ENCODE data around the gene MIA. TPM values are rescaled to one million over a fixed set of nuclear protein-coding genes. Genes with fewer than 3 reads are reported as not detected.

Gene MIA
- total RNA-seq, 2 donors from 2014 or later = 1.1 to 2.4 TPM

GRCh38 chr19:40742477-40742876, 32.8 kb upstream of the MIA start:
- Mint-ChIP-seq H3K9me3 (no peaks in the 10 kb centered on the region), H3K27ac (no peak overlapping the region), H3K4me3 (no peak overlapping the region), H3K4me1 (ENCODE audit: low read depth in 2 of 2) (no peaks in the 10 kb centered on the region), H3K27me3 (no peaks in the 10 kb centered on the region), H3K36me3 (no peaks in the 10 kb centered on the region)
- DNase-seq (ENCODE audit: low spot score) = no peak
- ATAC-seq = no peak

- Mint-ChIP-seq H3K4me1 (ENCODE audit: low read depth in 2 of 2) (no peaks in the 10 kb centered on the region), H3K9me3 (no peaks in the 10 kb centered on the region), H3K27ac (no peak overlapping the region), H3K4me3 (no peak overlapping the region), H3K36me3 (no peaks in the 10 kb centered on the region), H3K27me3 (no peaks in the 10 kb centered on the region)
- no peak for DNase-seq (ENCODE audit: low spot score)
- no peak for ATAC-seq
These were observed 32.4 kb upstream of the MIA start for GRCh38 chr19:40742886-40743285.

DNA sequence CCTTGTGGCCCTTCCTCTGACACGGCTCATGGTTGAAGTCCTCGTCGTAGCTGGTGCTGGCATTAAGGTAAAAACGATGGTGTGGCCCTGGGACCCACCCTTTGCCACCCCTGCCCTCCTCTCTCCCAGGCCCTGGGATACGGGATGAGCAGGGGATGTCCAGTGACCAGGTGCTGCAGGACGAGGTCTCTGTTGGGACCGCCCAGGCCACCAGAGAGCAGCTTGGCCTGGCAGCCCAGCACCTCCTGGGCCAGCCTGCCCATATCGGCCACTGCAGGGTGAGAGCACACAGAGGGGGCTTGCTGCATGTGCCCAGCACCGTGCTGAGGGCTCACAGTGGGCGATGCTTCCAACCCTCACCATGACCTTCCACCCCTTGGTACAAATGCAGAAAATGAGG, 31.4 kb upstream of the MIA start:
- no peaks in the 10 kb centered on the region for H3K9me3 Mint-ChIP-seq
- DNase-seq (ENCODE audit: low spot score) (no peak), ATAC-seq (no peak)
- no peak overlapping the region for H3K27ac Mint-ChIP-seq
- H3K4me3 Mint-ChIP-seq = no peak overlapping the region
- H3K4me1 Mint-ChIP-seq (ENCODE audit: low read depth in 2 of 2) = no peaks in the 10 kb centered on the region
- H3K36me3 Mint-ChIP-seq = no peaks in the 10 kb centered on the region
- no peaks in the 10 kb centered on the region for H3K27me3 Mint-ChIP-seq

- H3K36me3 Mint-ChIP-seq = no peaks in the 10 kb centered on the region
- H3K27me3 Mint-ChIP-seq = no peaks in the 10 kb centered on the region
- peaks cover 4 to 5% of the 10 kb centered on the region in 2 donors for H3K4me1 Mint-ChIP-seq (ENCODE audit: low read depth in 2 of 2)
- H3K9me3 Mint-ChIP-seq = no peaks in the 10 kb centered on the region
- H3K27ac Mint-ChIP-seq = no peak overlapping the region
- DNase-seq (ENCODE audit: low spot score) = no peak
- ATAC-seq = peak; percentile 39 to 66
- no peak overlapping the region for H3K4me3 Mint-ChIP-seq
These were observed 30.5 kb upstream of the MIA start for GRCh38 chr19:40744554-40745401.

- DNase-seq (ENCODE audit: low spot score) = no peak
- H3K36me3 Mint-ChIP-seq = no peaks in the 10 kb centered on the region
- H3K27ac Mint-ChIP-seq = no peak overlapping the region
- ATAC-seq = no peak
- H3K27me3 Mint-ChIP-seq = no peaks in the 10 kb centered on the region
- H3K9me3 Mint-ChIP-seq = no peaks in the 10 kb centered on the region
- peaks cover 10 to 11% of the 10 kb centered on the region in 2 donors for H3K4me1 Mint-ChIP-seq (ENCODE audit: low read depth in 2 of 2)
- H3K4me3 Mint-ChIP-seq = no peak overlapping the region
These were observed 29.9 kb upstream of the MIA start for GRCh38 chr19:40745402-40745780.

- no peaks in the 10 kb centered on the region for H3K27me3 Mint-ChIP-seq
- peak overlapping the region in 1 of 2 donors; percentile 29 for H3K27ac Mint-ChIP-seq
- no peak overlapping the region for H3K4me3 Mint-ChIP-seq
- no peak for ATAC-seq
- no peak for DNase-seq (ENCODE audit: low spot score)
- no peaks in the 10 kb centered on the region for H3K9me3 Mint-ChIP-seq
- H3K4me1 Mint-ChIP-seq (ENCODE audit: low read depth in 2 of 2) = peaks cover 14 to 25% of the 10 kb centered on the region in 2 donors
- H3K36me3 Mint-ChIP-seq = peaks cover 11% of the 10 kb centered on the region
These were observed 27.8 kb upstream of the MIA start for GRCh38 chr19:40747536-40747935.

- ATAC-seq = peak; percentile 94 to 96
- Mint-ChIP-seq H3K4me1 (ENCODE audit: low read depth in 2 of 2) (peaks cover 29 to 41% of the 10 kb centered on the region in 2 donors), H3K36me3 (peaks cover 15% of the 10 kb centered on the region), H3K9me3 (no peaks in the 10 kb centered on the region), H3K27me3 (no peaks in the 10 kb centered on the region), H3K4me3 (peak within 1 kb of the TSS; percentile 96), H3K27ac (peak within 1 kb of the TSS; percentile 91 to 92)
- peak; percentile 100 for DNase-seq (ENCODE audit: low spot score)
These were observed 25.1 kb upstream of the MIA start, which contains the start of gene ACTMAP for GRCh38 chr19:40750058-40750873. TSS of gene ACTMAP (minus strand) at chr19:40750477. CDS start at chr19:40749803, 674 bp downstream.

DNA sequence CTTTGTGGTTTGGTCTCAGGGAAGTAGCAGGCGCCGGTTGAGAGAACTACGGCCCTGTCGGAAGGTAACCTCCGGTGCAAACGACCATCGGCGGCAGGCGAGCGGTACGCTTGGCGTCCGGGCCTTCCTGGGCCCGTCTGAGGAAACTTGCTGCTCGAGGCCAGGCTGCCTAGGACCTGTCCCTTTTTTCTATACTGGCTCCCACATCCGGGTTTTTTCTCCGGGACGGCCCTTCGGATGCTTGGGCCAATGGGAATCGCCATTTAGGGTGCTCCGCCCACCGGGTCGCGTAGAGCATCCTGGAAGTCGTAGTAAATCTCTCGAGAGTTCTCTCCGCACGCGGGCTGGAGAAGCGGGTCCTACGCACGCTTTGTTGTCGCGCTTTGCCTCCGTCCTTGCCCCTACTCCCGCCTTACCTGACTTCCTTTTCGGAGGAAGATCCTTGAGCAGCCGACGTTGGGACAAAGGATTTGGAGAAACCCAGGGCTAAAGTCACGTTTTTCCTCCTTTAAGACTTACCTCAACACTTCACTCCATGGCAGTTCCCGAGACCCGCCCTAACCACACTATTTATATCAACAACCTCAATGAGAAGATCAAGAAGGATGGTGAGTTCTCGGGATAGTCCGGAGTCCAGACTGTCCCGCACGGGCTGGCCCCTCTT, 24.3 kb upstream of the MIA start, which contains the start of gene SNRPA:
Gene SNRPA (plus strand): TSS at position 330 of the 664 bp plus-strand sequence. CDS start 206 bp downstream, at position 536.
- Mint-ChIP-seq H3K4me3 (peak within 1 kb of the TSS; percentile 96), H3K4me1 (ENCODE audit: low read depth in 2 of 2) (peaks cover 36 to 46% of the 10 kb centered on the region in 2 donors), H3K36me3 (peaks cover 15% of the 10 kb centered on the region), H3K27ac (peak within 1 kb of the TSS; percentile 91 to 92), H3K9me3 (no peaks in the 10 kb centered on the region), H3K27me3 (no peaks in the 10 kb centered on the region)
- peak; percentile 83 to 85 for ATAC-seq
- peak; percentile 98 for DNase-seq (ENCODE audit: low spot score)

GRCh38 chr19:40752257-40752781, 23.0 kb upstream of the MIA start:
- Mint-ChIP-seq H3K4me3 (peak overlapping the region; percentile 96), H3K27me3 (no peaks in the 10 kb centered on the region), H3K9me3 (no peaks in the 10 kb centered on the region), H3K36me3 (peaks cover 25% of the 10 kb centered on the region), H3K27ac (peak overlapping the region; percentile 91 to 92), H3K4me1 (ENCODE audit: low read depth in 2 of 2) (peaks cover 47 to 58% of the 10 kb centered on the region in 2 donors)
- DNase-seq (ENCODE audit: low spot score) (no peak), ATAC-seq (no peak)

GRCh38 chr19:40754611-40755247, 20.6 kb upstream of the MIA start:
- Mint-ChIP-seq H3K36me3 (peaks cover 35% of the 10 kb centered on the region), H3K27me3 (no peaks in the 10 kb centered on the region), H3K4me1 (ENCODE audit: low read depth in 2 of 2) (peaks cover 52 to 58% of the 10 kb centered on the region in 2 donors), H3K9me3 (no peaks in the 10 kb centered on the region), H3K4me3 (peak overlapping the region; percentile 84), H3K27ac (peak overlapping the region; percentile 83 to 90)
- DNase-seq (ENCODE audit: low spot score) (peak; percentile 77), ATAC-seq (no peak)

DNA sequence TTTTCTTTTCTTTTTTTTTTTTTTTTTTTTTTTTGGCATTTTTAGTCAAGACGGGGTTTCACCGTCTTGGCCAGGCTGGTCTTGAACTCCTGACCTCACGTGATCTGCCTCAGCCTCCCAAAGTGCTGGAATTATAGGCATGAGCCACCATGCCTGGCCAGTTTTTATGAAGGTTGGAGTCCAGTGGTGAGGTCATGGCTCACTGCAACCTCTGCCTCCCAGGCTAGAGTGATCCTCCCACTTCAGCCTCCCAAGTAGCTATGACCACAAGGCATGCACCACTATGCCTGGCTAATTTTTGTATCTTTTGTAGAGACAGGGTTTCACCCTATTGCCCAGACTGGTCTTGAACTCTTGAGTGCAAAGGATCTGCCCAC, 20.1 kb upstream of the MIA start:
- H3K9me3 Mint-ChIP-seq = no peaks in the 10 kb centered on the region
- peaks cover 49 to 55% of the 10 kb centered on the region in 2 donors for H3K4me1 Mint-ChIP-seq (ENCODE audit: low read depth in 2 of 2)
- peaks cover 40% of the 10 kb centered on the region for H3K36me3 Mint-ChIP-seq
- ATAC-seq (no peak), DNase-seq (ENCODE audit: low spot score) (no peak)
- peak overlapping the region; percentile 83 to 90 for H3K27ac Mint-ChIP-seq
- H3K27me3 Mint-ChIP-seq = no peaks in the 10 kb centered on the region
- peak overlapping the region; percentile 84 for H3K4me3 Mint-ChIP-seq

DNA sequence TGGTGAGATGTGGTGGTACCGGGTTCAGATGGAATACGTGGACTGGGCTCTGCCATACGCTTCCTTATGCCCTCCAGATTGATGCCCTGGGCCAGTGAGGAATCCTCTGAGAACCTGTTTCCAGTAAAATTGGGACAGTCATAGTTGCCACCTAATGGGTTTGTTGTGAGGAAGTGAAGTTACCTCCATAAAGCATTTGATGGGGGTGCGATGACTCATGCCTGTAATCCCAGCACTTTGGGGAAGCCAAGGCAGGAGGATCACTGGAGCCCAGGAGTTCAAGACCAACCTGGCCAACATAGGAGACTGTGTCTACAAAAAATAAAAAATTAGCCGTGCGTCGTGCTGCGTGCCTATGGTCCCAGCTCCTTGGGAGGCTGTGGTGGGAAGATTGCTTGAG, 19.5 kb upstream of the MIA start:
- ATAC-seq (no peak), DNase-seq (ENCODE audit: low spot score) (no peak)
- no peaks in the 10 kb centered on the region for H3K27me3 Mint-ChIP-seq
- H3K9me3 Mint-ChIP-seq = no peaks in the 10 kb centered on the region
- H3K4me1 Mint-ChIP-seq (ENCODE audit: low read depth in 2 of 2) = peaks cover 52 to 53% of the 10 kb centered on the region in 2 donors
- peak overlapping the region; percentile 84 for H3K4me3 Mint-ChIP-seq
- H3K36me3 Mint-ChIP-seq = peaks cover 46% of the 10 kb centered on the region
- H3K27ac Mint-ChIP-seq = peak overlapping the region; percentile 83 to 90

Measured in natural killer cell treated with Interleukin-12 subunit alpha and Interleukin-12 subunit beta and Interleukin-15 and Interleukin-18, amount 100 ng/mL, for 72 hours (primary cell).